Ascending aorta (tissue), 2 donors: Measurements from ENCODE around the gene SLC34A3. TPM values are rescaled to one million over a fixed set of nuclear protein-coding genes. Genes with fewer than 3 reads are reported as not detected.
A peak's percentile ranks its signal among the peaks of the same experiment; 100 is the strongest.

ENCODE experiments used
- DNase-seq, 2 donors: peaks; one replicate each; pipeline ENCODE4 v3.0.0-alpha.2; 2019; ENCODE audit warnings: low spot score in 2 of 2
- H3K27ac ChIP-seq, 2 donors: fragments of 200-600 bp; sonication (generic); one replicate each; pipeline ENCODE4 v1.5.1; 2016 to 2017; ENCODE audit warnings: mild to moderate bottlenecking in 1 of 2
- H3K27me3 ChIP-seq: fragments of 200-600 bp; sonication (generic); one replicate; pipeline ENCODE4 v1.5.1; 2017
- H3K36me3 ChIP-seq, 2 donors: fragments of 200-600 bp; sonication (generic); one replicate each; pipeline ENCODE4 v1.5.1; 2016
- H3K4me1 ChIP-seq, 2 donors: fragments of 200-600 bp; sonication (generic); one replicate each; pipeline ENCODE4 v1.5.1; 2016 to 2017; ENCODE audit warnings: mild to moderate bottlenecking in 1 of 2
- H3K4me3 ChIP-seq, 2 donors: fragments of 200-600 bp; sonication (generic); one replicate each; pipeline ENCODE4 v1.5.1; 2016 to 2017; ENCODE audit warnings: mild to moderate bottlenecking in 1 of 2
- H3K9me3 ChIP-seq, 2 donors: fragments of 200-600 bp; sonication (generic); one replicate each; pipeline ENCODE4 v1.5.1; 2016
- CTCF ChIP-seq, 3 experiments: fragments of 200-600 bp in 2 of 3; fragments of 450-650 bp in 1 of 3; sonication (generic) in 2 of 3; IDR thresholded peaks; one replicate each; pipeline ENCODE4 v1.5.1; 2016 to 2019; ENCODE audit warnings: antibody characterized with exemption in 3 of 3, mild to moderate bottlenecking in 1 of 3, moderate library complexity in 1 of 3
- intact Hi-C: fragments of 100-400 bp; cut with DNase I; formaldehyde crosslinking; loops from one replicate; pipeline ENCODE4 v1.15.1; 2023
- total RNA-seq: library from RNA; depleted of rRNA; stranded (reverse); fragments of >200 nt; gene quantifications from one replicate; pipeline ENCODE4 v1.1.0, GENCODE V29; 2016

Gene SLC34A3
- total RNA-seq, 1 donor from 2014 or later = not detected

GRCh38 chr9:137198051-137198901, 32.4 kb upstream of the SLC34A3 start:
- DNase-seq = no peak
- no peak for TF ChIP-seq CTCF (IDR thresholded peaks at IDR 0.05)
- peak overlapping the region in 1 of 2 donors; percentile 73 for H3K4me3 ChIP-seq
- peaks cover 9 to 28% of the 10 kb centered on the region in 2 donors for H3K4me1 ChIP-seq
- H3K27me3 ChIP-seq = no peaks in the 10 kb centered on the region
- H3K36me3 ChIP-seq = no peaks in the 10 kb centered on the region
- intact Hi-C loops = no loop called here
- no peak overlapping the region for H3K27ac ChIP-seq
- no peaks in the 10 kb centered on the region for H3K9me3 ChIP-seq

GRCh38 chr9:137198902-137199283, 31.8 kb upstream of the SLC34A3 start:
- no peak for DNase-seq
- intact Hi-C loops = no loop called here
- Histone ChIP-seq H3K4me3 (peak overlapping the region in 1 of 2 donors; percentile 73), H3K4me1 (peaks cover 10 to 35% of the 10 kb centered on the region in 2 donors), H3K36me3 (no peaks in the 10 kb centered on the region), H3K9me3 (no peaks in the 10 kb centered on the region), H3K27me3 (no peaks in the 10 kb centered on the region), H3K27ac (no peak overlapping the region)
- TF ChIP-seq CTCF (IDR thresholded peaks at IDR 0.05) = no peak

- no peak for TF ChIP-seq CTCF (IDR thresholded peaks at IDR 0.05)
- intact Hi-C loops = loop anchor here (1.0 to 2.0 kb wide), 5 partner anchors 11 to 408 kb away; partner anchors contain the start of genes ANAPC2, SSNA1 and TMEM141
- peaks cover 17 to 41% of the 10 kb centered on the region in 2 donors for H3K4me1 ChIP-seq
These were observed 31.1 kb upstream of the SLC34A3 start for GRCh38 chr9:137199411-137200121.

GRCh38 chr9:137200311-137201204, 30.1 kb upstream of the SLC34A3 start, which contains the start of gene TPRN:
TSS of gene TPRN (minus strand) at chr9:137200741. CDS start at chr9:137200711, 30 bp downstream.
- no peaks in the 10 kb centered on the region for H3K9me3 ChIP-seq

More at GRCh38 chr9:137199411-137200121, 31.1 kb upstream of the SLC34A3 start:
- no peak for DNase-seq
- no peak overlapping the region for H3K27ac ChIP-seq
- H3K4me3 ChIP-seq = peak overlapping the region; percentile 53 to 73
- no peaks in the 10 kb centered on the region for H3K9me3 ChIP-seq
- H3K27me3 ChIP-seq = no peaks in the 10 kb centered on the region
- no peaks in the 10 kb centered on the region for H3K36me3 ChIP-seq

More at GRCh38 chr9:137200311-137201204, 30.1 kb upstream of the SLC34A3 start, which contains the start of gene TPRN:
- peak within 1 kb of the TSS; percentile 73 to 75 for H3K27ac ChIP-seq
- no peaks in the 10 kb centered on the region for H3K27me3 ChIP-seq
- peak within 1 kb of the TSS; percentile 77 to 80 for H3K4me3 ChIP-seq
- peaks cover 20 to 45% of the 10 kb centered on the region in 2 donors for H3K4me1 ChIP-seq
- no peaks in the 10 kb centered on the region for H3K36me3 ChIP-seq
- intact Hi-C loops = loop anchor here (1.0 to 2.0 kb wide), 5 partner anchors 12 to 409 kb away; partner anchors contain the start of genes ANAPC2, SSNA1 and TMEM141
- TF ChIP-seq CTCF (IDR thresholded peaks at IDR 0.05) = peak in 1 of 3 experiments; percentile 29
- DNase-seq = peak; percentile 99 to 100
